Esophagus squamous epithelium (tissue), 4 donors: Measurements from ENCODE around the gene GRIK4.

ENCODE experiments used
- CTCF ChIP-seq, 6 experiments: fragments of 450-650 bp in 4 of 6; fragments of 200-600 bp in 2 of 6; sonication (generic) in 2 of 6; IDR thresholded peaks; one replicate each; pipeline ENCODE4 v1.5.1; 2016 to 2019; ENCODE audit warnings: antibody characterized with exemption in 6 of 6, mild to moderate bottlenecking in 4 of 6, moderate library complexity in 4 of 6
- POLR2A ChIP-seq, 4 donors: fragments of 450-650 bp; IDR thresholded peaks; one replicate each; pipeline ENCODE4 v1.6.1; 2017; ENCODE audit warnings: antibody characterized with exemption in 4 of 4, mild to moderate bottlenecking in 4 of 4, moderate library complexity in 3 of 4

- TF ChIP-seq CTCF (IDR thresholded peaks at IDR 0.05): no peak
- no peak for TF ChIP-seq POLR2A (IDR thresholded peaks at IDR 0.05)
Observed at GRCh38 chr11:120911943-120912342, 400.4 kb downstream of the GRIK4 start.
